Measurements from ENCODE around the gene TMEM222.
"Not testable (repeated sequence)": the region's sequence is repeated elsewhere in the genome, so short reads cannot be mapped to it uniquely, and the experiment has no call there.

Gene TMEM222

GRCh38 chr1:27380766-27381733 lies 59.1 kb downstream of the TMEM222 start:
- DNase-seq = no peak

DNA sequence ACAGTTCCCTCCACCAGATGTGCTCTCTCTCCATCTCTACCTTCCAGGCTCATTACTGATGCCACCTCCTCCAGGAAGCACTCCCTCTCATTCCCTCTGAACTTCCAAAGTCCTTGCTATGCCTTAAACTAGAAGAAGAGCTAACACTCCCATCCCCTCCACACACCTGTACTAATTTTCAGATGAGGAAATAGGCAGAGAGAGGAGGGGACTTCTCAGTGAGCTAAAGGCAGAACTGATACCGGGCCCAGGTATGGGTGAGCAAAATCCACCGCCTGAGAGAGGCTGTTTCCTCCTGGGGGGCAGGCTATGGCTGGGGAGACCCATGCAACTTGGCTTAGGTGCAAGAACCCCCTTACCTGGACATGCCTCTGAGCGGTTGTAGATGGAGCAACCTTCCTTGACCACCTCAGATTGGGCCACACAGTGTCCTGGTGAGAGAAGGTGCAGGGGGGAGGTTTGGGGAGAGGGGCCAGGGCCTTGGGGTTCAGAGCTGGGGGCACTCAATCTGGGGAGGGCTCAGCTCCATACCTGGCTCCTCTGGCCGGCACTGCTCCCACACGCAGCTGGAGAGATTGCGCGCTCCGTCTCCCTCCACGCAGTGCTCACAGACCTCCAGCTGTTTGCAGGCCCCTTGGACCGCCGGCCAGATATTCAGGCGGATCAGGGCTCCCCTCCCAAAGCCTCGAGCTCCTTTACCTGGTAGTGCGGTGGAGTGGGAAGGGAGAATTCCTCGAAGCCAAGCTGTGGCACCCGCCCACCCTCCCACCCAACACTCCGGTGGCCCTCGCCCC lies 60.2 kb downstream of the TMEM222 start:
- DNase-seq = no peak

DNA sequence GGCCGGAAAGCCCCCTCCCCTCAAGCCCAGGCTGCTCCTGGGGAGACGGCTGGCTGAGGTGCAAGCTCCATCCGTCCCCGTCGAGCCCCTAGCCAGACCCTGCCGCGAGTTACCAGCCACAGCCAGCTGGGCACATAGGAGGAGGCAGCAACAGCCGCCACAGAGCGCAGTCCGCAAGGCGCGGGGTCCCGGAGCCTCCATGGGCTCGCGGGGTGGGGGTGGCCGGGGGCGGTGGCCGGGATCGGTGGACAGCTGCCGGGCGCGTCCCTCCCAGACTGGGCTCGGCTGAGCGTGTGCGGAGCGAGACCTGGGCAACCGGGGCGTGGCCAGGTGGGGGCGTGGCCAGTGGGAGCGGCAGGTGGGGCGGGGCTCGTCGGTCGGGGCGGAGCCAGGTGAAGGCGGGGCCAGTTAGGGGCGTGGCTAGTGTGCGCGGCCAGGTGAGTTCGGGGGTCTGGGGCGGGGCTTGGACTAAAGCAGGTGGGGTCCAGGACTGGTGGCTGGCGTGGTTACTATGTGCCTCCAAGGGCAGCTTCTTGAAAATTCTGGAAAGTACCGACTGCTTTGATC lies 61.2 kb downstream of the TMEM222 start, which contains the start of gene CD164L2:
TSS of gene CD164L2 (minus strand) at position 295 of the 567 bp plus-strand sequence. CDS start at position 201, 94 bp downstream.
- DNase-seq = no peak

GRCh38 chr1:27383661-27384060 lies 61.7 kb downstream of the TMEM222 start:
- DNase-seq = no peak

- DNase-seq = not testable (repeated sequence)
These were observed 62.8 kb downstream of the TMEM222 start for GRCh38 chr1:27384797-27385196.

Data from NCI-H1694 (cell line).